PFSK-1 (cell line): ENCODE measurements around the gene KCTD16.

ENCODE experiments used
- REST ChIP-seq, 2 experiments: IDR thresholded peaks; 2 replicates each; pipeline versions ENCODE4 v1.6.1 to v1.8.0; 2011 to 2012; ENCODE audit warnings: low read depth in 2 of 2, low read length in 2 of 2, control low read depth in 1 of 2, inconsistent platforms in 1 of 2, mild to moderate bottlenecking in 1 of 2, moderate library complexity in 1 of 2; ENCODE audit not compliant: insufficient read depth in 1 of 2
- SIN3A ChIP-seq: IDR thresholded peaks from 2 replicates; pipeline ENCODE4 v1.6.1; 2012; ENCODE audit warnings: mild to moderate bottlenecking, low read length, moderate library complexity, borderline replicate concordance; ENCODE audit not compliant: insufficient read depth
- TAF1 ChIP-seq: IDR thresholded peaks from 2 replicates; pipeline ENCODE4 v1.6.1; 2012; ENCODE audit warnings: low read length, control low read depth, borderline replicate concordance; ENCODE audit not compliant: insufficient read depth

GRCh38 chr5:144335561-144335960 lies 164.9 kb downstream of the KCTD16 start:
- no peak for TF ChIP-seq TAF1
- no peak for TF ChIP-seq SIN3A
- no peak for TF ChIP-seq REST (IDR thresholded peaks at IDR 0.05; ENCODE audit: insufficient read depth in 1 of 2, low read depth in 2 of 2, low read length in 2 of 2)
